Central memory CD4-positive, alpha-beta T cell (primary cell): Measurements from ENCODE around the gene COA1.
"Not testable (repeated sequence)": the region's sequence is repeated elsewhere in the genome, so short reads cannot be mapped to it uniquely, and the experiment has no call there.

Experiments used
- DNase-seq: peaks from one replicate; pipeline ENCODE4 v3.0.0; 2022

COA1 gene

GRCh38 chr7:43626695-43627094, 102.6 kb downstream of the COA1 start:
- DNase-seq, result no peak

- no peak for DNase-seq
Measured at GRCh38 chr7:43625980-43626379, 103.3 kb downstream of the COA1 start.

- DNase-seq, result peak; percentile 61
Measured at GRCh38 chr7:43625453-43625852, 103.9 kb downstream of the COA1 start.

GRCh38 chr7:43624156-43624555, 105.2 kb downstream of the COA1 start:
- no peak for DNase-seq

GRCh38 chr7:43621729-43622448, 107.4 kb downstream of the COA1 start:
- DNase-seq, result no peak

- DNase-seq, result no peak
Measured at GRCh38 chr7:43619213-43620012, 109.9 kb downstream of the COA1 start.

- no peak for DNase-seq
Measured at GRCh38 chr7:43618073-43618472, 111.2 kb downstream of the COA1 start.

- no peak for DNase-seq
Measured at GRCh38 chr7:43616977-43617376, 112.3 kb downstream of the COA1 start.

GRCh38 chr7:43615558-43616145, 113.7 kb downstream of the COA1 start:
- DNase-seq, result no peak

- DNase-seq, result no peak
Measured at GRCh38 chr7:43612599-43613589, 116.4 kb downstream of the COA1 start.

GRCh38 chr7:43612128-43612527, 117.2 kb downstream of the COA1 start:
- DNase-seq, result no peak

- DNase-seq, result no peak
Measured at GRCh38 chr7:43609097-43609496, 120.2 kb downstream of the COA1 start.

- no peak for DNase-seq
Measured at GRCh38 chr7:43604251-43604650, 125.1 kb downstream of the COA1 start.

- DNase-seq, result no peak
Measured at GRCh38 chr7:43602256-43602655, 127.1 kb downstream of the COA1 start.

- DNase-seq, result no peak
Measured at GRCh38 chr7:43600056-43600455, 129.3 kb downstream of the COA1 start.

GRCh38 chr7:43596426-43596825, 132.9 kb downstream of the COA1 start:
- DNase-seq, result not testable (repeated sequence)

- no peak for DNase-seq
Measured at GRCh38 chr7:43594020-43594419, 135.3 kb downstream of the COA1 start.

- DNase-seq, result no peak
Measured at GRCh38 chr7:43593010-43593409, 136.3 kb downstream of the COA1 start.

GRCh38 chr7:43592326-43592725, 137.0 kb downstream of the COA1 start:
- no peak for DNase-seq

GRCh38 chr7:43591558-43592180, 137.7 kb downstream of the COA1 start:
- DNase-seq, result no peak

- no peak for DNase-seq
Measured at GRCh38 chr7:43590862-43591557, 138.3 kb downstream of the COA1 start.
